A549 (cell line): Measurements from ENCODE around the gene INSIG2. TPM values are rescaled to one million over a fixed set of nuclear protein-coding genes. Genes with fewer than 3 reads are reported as not detected.
"Not testable (repeated sequence)": the region's sequence is repeated elsewhere in the genome, so short reads cannot be mapped to it uniquely, and the experiment has no call there.

Source experiments
- ATAC-seq, 2 experiments: fragments of 200-7000 bp in 1 of 2; fragments of >200 bp in 1 of 2; cut with Nextera tagmentation in 1 of 2; cut with Tn5 transposase in 1 of 2; 3 replicates each; pipeline versions ENCODE4 v1.8.0 to v1.9.1; 2018 to 2020; ENCODE audit warnings: mild to moderate bottlenecking in 1 of 2, moderate library complexity in 1 of 2
- CTCF ChIA-PET: fragments of 300-600 bp; sonication (Branson Sonifier 250); formaldehyde crosslinking; extraction: SDS; loops from one replicate; lab custom pipeline; 2021; ENCODE audit warnings: antibody characterized with exemption, inconsistent platforms; lab: Yijun Ruan, JAX
- POLR2A ChIA-PET: fragments of 350-600 bp; formaldehyde crosslinking; extraction: SDS; loops from one replicate; lab custom pipeline; 2021; ENCODE audit warnings: antibody characterized with exemption, inconsistent platforms; lab: Yijun Ruan, JAX
- DNase-seq, 2 experiments: peaks; one replicate each; pipeline versions ENCODE4 v3.0.0 to v3.0.0-alpha.2; 2011 to 2016; ENCODE audit warnings: low read depth in 1 of 2, low spot score in 1 of 2
- FAIRE-seq: peaks from 2 replicates; lab custom pipeline; 2011; peaks lifted over from hg19 to GRCh38; lab: Jason Lieb, UNC
- H3K27ac ChIP-seq, 2 experiments: fragments of >200 bp; sonication (Bioruptor Twin); formaldehyde crosslinking; 3 replicates each; pipeline ENCODE4 v1.5.1; 2016 to 2017
- H3K4me1 ChIP-seq: fragments of >200 bp; sonication (Bioruptor Twin); formaldehyde crosslinking; 3 replicates; pipeline ENCODE4 v1.6.1; 2016
- H3K4me2 ChIP-seq: fragments of >200 bp; sonication (Bioruptor Twin); formaldehyde crosslinking; 3 replicates; pipeline ENCODE4 v1.6.1; 2016
- H3K4me3 ChIP-seq: fragments of >200 bp; sonication (Bioruptor Twin); formaldehyde crosslinking; 3 replicates; pipeline ENCODE4 v1.5.1; 2016
- H3K9me3 ChIP-seq: fragments of >200 bp; sonication (Bioruptor Twin); formaldehyde crosslinking; 3 replicates; pipeline ENCODE4 v1.6.1; 2016
- EP300 ChIP-seq, 2 experiments: fragments of >200 bp; sonication (Bioruptor Twin); formaldehyde crosslinking; IDR thresholded peaks; 2 replicates in 1 of 2; 3 replicates in 1 of 2; pipeline ENCODE4 v1.6.1; 2016 to 2017
- ESRRA ChIP-seq: fragments of 150-350 bp; IDR thresholded peaks from 2 replicates; pipeline ENCODE4 v1.6.1; 2014; ENCODE audit warnings: mild to moderate bottlenecking, low read length, borderline replicate concordance
- GATA3 ChIP-seq: IDR thresholded peaks from 2 replicates; pipeline ENCODE4 v1.6.1; 2012; ENCODE audit warnings: borderline replicate concordance
- HMGXB4 ChIP-seq: fragments of 250-450 bp; sonication (Bioruptor Pico); IDR thresholded peaks from 2 replicates; pipeline ENCODE4 v1.5.0; 2021; ENCODE audit warnings: mild to moderate bottlenecking, moderate library complexity, borderline replicate concordance
- HOXB5 ChIP-seq: fragments of 250-450 bp; sonication (Bioruptor Pico); IDR thresholded peaks from 2 replicates; pipeline ENCODE4 v1.5.0; 2020; ENCODE audit warnings: mild to moderate bottlenecking, moderate library complexity
- JUN ChIP-seq, 2 experiments: fragments of >200 bp; sonication (Bioruptor Twin); formaldehyde crosslinking; IDR thresholded peaks; 2 replicates in 1 of 2; 3 replicates in 1 of 2; pipeline ENCODE4 v1.6.1; 2016 to 2017
- JUNB ChIP-seq: fragments of >200 bp; sonication (Bioruptor Twin); formaldehyde crosslinking; IDR thresholded peaks from 2 replicates; pipeline ENCODE4 v1.6.1; 2016
- MAX ChIP-seq: IDR thresholded peaks from 2 replicates; pipeline ENCODE4 v1.6.1; 2012
- NFE2L2 ChIP-seq: fragments of 150-350 bp; conservative IDR thresholded peaks from 2 replicates; pipeline ENCODE4 v1.6.1; 2014; ENCODE audit warnings: low read length
- NPAS2 ChIP-seq: fragments of 250-450 bp; sonication (Bioruptor Pico); IDR thresholded peaks from 2 replicates; pipeline ENCODE4 v1.8.0; 2022; ENCODE audit warnings: mild to moderate bottlenecking, moderate library complexity, borderline replicate concordance
- NR3C1 ChIP-seq: fragments of >200 bp; sonication (Bioruptor Twin); formaldehyde crosslinking; IDR thresholded peaks from 3 replicates; pipeline ENCODE4 v1.6.1; 2017
- POLR2AphosphoS2 ChIP-seq: conservative IDR thresholded peaks from 2 replicates; pipeline ENCODE4 v1.6.1; 2012; ENCODE audit warnings: low read length, improper control_type of control experiment, inconsistent platforms
- RAD21 ChIP-seq, 2 experiments: fragments of >200 bp in 1 of 2; sonication (Bioruptor Twin) in 1 of 2; formaldehyde crosslinking in 1 of 2; IDR thresholded peaks in 1 of 2; conservative IDR thresholded peaks in 1 of 2; 2 replicates in 1 of 2; 3 replicates in 1 of 2; pipeline ENCODE4 v1.6.1; 2012 to 2018; ENCODE audit warnings: inconsistent platforms in 1 of 2
- RCOR1 ChIP-seq: fragments of 150-350 bp; IDR thresholded peaks from 2 replicates; pipeline ENCODE4 v1.6.1; 2014; ENCODE audit warnings: antibody characterized with exemption, low read length, low read depth
- REST ChIP-seq: fragments of 200-600 bp; sonication (generic); IDR thresholded peaks from 2 replicates; pipeline ENCODE4 v1.6.1; 2016; ENCODE audit warnings: antibody characterized with exemption, mild to moderate bottlenecking, moderate library complexity
- USF2 ChIP-seq: fragments of 450-650 bp; IDR thresholded peaks from 2 replicates; pipeline ENCODE4 v1.6.1; 2014; ENCODE audit warnings: antibody characterized with exemption
- ZFP36 ChIP-seq: fragments of 450-650 bp; IDR thresholded peaks from 2 replicates; pipeline ENCODE4 v1.6.1; 2014; ENCODE audit warnings: borderline replicate concordance; ENCODE audit not compliant: partially characterized antibody
- ZSCAN20 ChIP-seq: fragments of 250-450 bp; sonication (Bioruptor Pico); IDR thresholded peaks from 2 replicates; pipeline ENCODE4 v1.8.0; 2022; ENCODE audit warnings: mild to moderate bottlenecking, moderate library complexity
- WGBS: methylation state at CpG from one replicate; pipeline ENCODE4 v1.1.6; 2017; ENCODE audit errors: missing lambda C conversion rate; 5-methylcytosine and 5-hydroxymethylcytosine counted together
- polyA plus RNA-seq, 4 experiments: library from polyadenylated mRNA; depleted of rRNA in 3 of 4; stranded (reverse); fragments of >200 nt; fragmentation: RNase III in 1 of 4; extraction: RNeasy Plus Mini Kit Qiagen cat#74134 plus additional on column Dnase treatment in 1 of 4; gene quantifications; 2 replicates in 3 of 4; 3 replicates in 1 of 4; pipeline ENCODE4 v1.2.3, GENCODE V29; 2011 to 2017

The INSIG2 gene
- polyA plus RNA-seq, 2 of the 4 experiments (the other 2 are of a cell fraction): 12.1 to 23.4 TPM

GRCh38 chr2:118091631-118092030 lies 3.4 kb downstream of the INSIG2 start (continued):
- no peak for TF ChIP-seq USF2

- H3K4me2 ChIP-seq, H3K27ac ChIP-seq, ATAC-seq, H3K4me3 ChIP-seq, CTCF ChIA-PET, FAIRE-seq, DNase-seq, H3K9me3 ChIP-seq, POLR2A ChIA-PET: not testable (repeated sequence)
- H3K4me1 ChIP-seq: peaks cover 20% of the 10 kb centered on the region
Measured at GRCh38 chr2:118094102-118094501, 5.8 kb downstream of the INSIG2 start.

- no peaks in the 10 kb centered on the region for H3K9me3 ChIP-seq
- POLR2A ChIA-PET: no interaction called here
- DNase-seq (no peak), FAIRE-seq (no peak)
- no peak overlapping the region for H3K4me2 ChIP-seq
- 96% methylated on average over 2 of the region's 2 CpGs for WGBS
- peaks cover 19% of the 10 kb centered on the region for H3K4me1 ChIP-seq
- no peak overlapping the region for H3K27ac ChIP-seq
- TF ChIP-seq GATA3 (no peak), RCOR1 (no peak)
- TF ChIP-seq, all 56 proteins: peak for 0
- H3K4me3 ChIP-seq: no peak overlapping the region
- CTCF ChIA-PET: no interaction called here
- ATAC-seq: no peak
Measured at GRCh38 chr2:118094503-118094902, 6.2 kb downstream of the INSIG2 start.

- 90% methylated on average over 5 of the region's 5 CpGs for WGBS
- POLR2A ChIA-PET: no interaction called here
- H3K27ac ChIP-seq: no peak overlapping the region
- no peak overlapping the region for H3K4me2 ChIP-seq
- DNase-seq: no peak
- no peak for TF ChIP-seq NR3C1
- FAIRE-seq: no peak
- CTCF ChIA-PET: interaction anchor here (0.6 to 1.0 kb wide), 2 partner anchors 10 to 11 kb away, joined by 4 to 5 read pairs; no protein-coding TSS in a partner anchor
- no peak overlapping the region for H3K4me3 ChIP-seq
- H3K9me3 ChIP-seq: no peaks in the 10 kb centered on the region
- no peak for ATAC-seq
- peaks cover 8% of the 10 kb centered on the region; the same call in 2 of the 3 replicates for H3K4me1 ChIP-seq
Measured at GRCh38 chr2:118095610-118096009, 7.3 kb downstream of the INSIG2 start.

- WGBS: 87% methylated on average over 4 of the region's 4 CpGs
- ChIA-PET CTCF (no interaction called here), POLR2A (no interaction called here)
- Histone ChIP-seq H3K9me3 (no peaks in the 10 kb centered on the region), H3K27ac (peak overlapping the region in 1 of 2 experiments; percentile 32; a peak in 1 of 6 replicates), H3K4me2 (no peak overlapping the region; the same call in 2 of the 3 replicates), H3K4me3 (no peak overlapping the region), H3K4me1 (peaks cover 5% of the 10 kb centered on the region; the same call in 2 of the 3 replicates)
- TF ChIP-seq NPAS2 (no peak), HOXB5 (CRISPR knock-in tag) (no peak), RAD21 (conservative IDR thresholded peaks at IDR 0.05 in 1 of 2, IDR thresholded peaks at IDR 0.05 in 1 of 2) (no peak), ESRRA (no peak)
- no peak for DNase-seq
- ATAC-seq: no peak
- FAIRE-seq: no peak
Measured at GRCh38 chr2:118097657-118098056, 9.4 kb downstream of the INSIG2 start.

GRCh38 chr2:118098307-118099030 lies 10.2 kb downstream of the INSIG2 start:
- no peak overlapping the region for H3K4me2 ChIP-seq
- FAIRE-seq (no peak), DNase-seq (no peak), ATAC-seq (no peak)
- no peak overlapping the region for H3K4me3 ChIP-seq
- WGBS: 78% methylated on average over 1 of the region's 1 CpG
- H3K9me3 ChIP-seq: no peaks in the 10 kb centered on the region
- H3K4me1 ChIP-seq: peaks cover 5% of the 10 kb centered on the region; the same call in 2 of the 3 replicates
- ChIA-PET POLR2A (no interaction called here), CTCF (no interaction called here)
- peak overlapping the region in 1 of 2 experiments; percentile 32; a peak in 1 of 6 replicates for H3K27ac ChIP-seq
- TF ChIP-seq ZSCAN20 (CRISPR knock-in tag) (no peak), ZFP36 (no peak), JUN (IDR thresholded peaks at IDR 0.05) (no peak), POLR2AphosphoS2 (no peak), GATA3 (no peak), MAX (no peak), EP300 (IDR thresholded peaks at IDR 0.05) (no peak), REST (no peak), NFE2L2 (no peak), HMGXB4 (no peak), JUNB (no peak)
